Keratinocyte (primary cell): ENCODE data around the gene NMNAT2.

Experiments used
- EZH2 ChIP-seq: IDR thresholded peaks from one replicate; pipeline ENCODE4 v1.6.1; 2012; ENCODE audit warnings: inconsistent platforms, mild to moderate bottlenecking, low read length, moderate library complexity
- TF ChIP-seq, protein P1 (sequence below), 3 experiments: IDR thresholded peaks in 1 of 3; conservative IDR thresholded peaks in 1 of 3; optimal IDR thresholded peaks in 1 of 3; 2 replicates in 2 of 3; 3 replicates in 1 of 3; pipeline versions ENCODE3 to v1.5.1; 2011; ENCODE audit warnings: low read length in 3 of 3, mild to moderate bottlenecking in 3 of 3, moderate library complexity in 2 of 3, control low read depth in 1 of 3, inconsistent platforms in 1 of 3; ENCODE audit not compliant: insufficient read depth in 2 of 3; ENCODE audit errors: extremely low read depth in 1 of 3

GRCh38 chr1:183394435-183394834, 23.7 kb downstream of the NMNAT2 start:
- TF ChIP-seq, protein P1, sequence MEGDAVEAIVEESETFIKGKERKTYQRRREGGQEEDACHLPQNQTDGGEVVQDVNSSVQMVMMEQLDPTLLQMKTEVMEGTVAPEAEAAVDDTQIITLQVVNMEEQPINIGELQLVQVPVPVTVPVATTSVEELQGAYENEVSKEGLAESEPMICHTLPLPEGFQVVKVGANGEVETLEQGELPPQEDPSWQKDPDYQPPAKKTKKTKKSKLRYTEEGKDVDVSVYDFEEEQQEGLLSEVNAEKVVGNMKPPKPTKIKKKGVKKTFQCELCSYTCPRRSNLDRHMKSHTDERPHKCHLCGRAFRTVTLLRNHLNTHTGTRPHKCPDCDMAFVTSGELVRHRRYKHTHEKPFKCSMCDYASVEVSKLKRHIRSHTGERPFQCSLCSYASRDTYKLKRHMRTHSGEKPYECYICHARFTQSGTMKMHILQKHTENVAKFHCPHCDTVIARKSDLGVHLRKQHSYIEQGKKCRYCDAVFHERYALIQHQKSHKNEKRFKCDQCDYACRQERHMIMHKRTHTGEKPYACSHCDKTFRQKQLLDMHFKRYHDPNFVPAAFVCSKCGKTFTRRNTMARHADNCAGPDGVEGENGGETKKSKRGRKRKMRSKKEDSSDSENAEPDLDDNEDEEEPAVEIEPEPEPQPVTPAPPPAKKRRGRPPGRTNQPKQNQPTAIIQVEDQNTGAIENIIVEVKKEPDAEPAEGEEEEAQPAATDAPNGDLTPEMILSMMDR (optimal IDR thresholded peaks at IDR 0.05 in 1 of 3, IDR thresholded peaks at IDR 0.05 in 1 of 3, conservative IDR thresholded peaks at IDR 0.05 in 1 of 3; ENCODE audit: extremely low read depth in 1 of 3, insufficient read depth in 2 of 3, low read length in 3 of 3) = no peak
- no peak for TF ChIP-seq EZH2
